A549 (cell line): Measurements from ENCODE around the gene MYLK. TPM values are rescaled to one million over a fixed set of nuclear protein-coding genes. Genes with fewer than 3 reads are reported as not detected.

Experiments
- ATAC-seq, 2 experiments: fragments of 200-7000 bp in 1 of 2; fragments of >200 bp in 1 of 2; cut with Nextera tagmentation in 1 of 2; cut with Tn5 transposase in 1 of 2; 3 replicates each; pipeline versions ENCODE4 v1.8.0 to v1.9.1; 2018 to 2020; ENCODE audit warnings: mild to moderate bottlenecking in 1 of 2, moderate library complexity in 1 of 2
- CTCF ChIA-PET: fragments of 300-600 bp; sonication (Branson Sonifier 250); formaldehyde crosslinking; extraction: SDS; loops from one replicate; lab custom pipeline; 2021; ENCODE audit warnings: antibody characterized with exemption, inconsistent platforms; lab: Yijun Ruan, JAX
- POLR2A ChIA-PET: fragments of 350-600 bp; formaldehyde crosslinking; extraction: SDS; loops from one replicate; lab custom pipeline; 2021; ENCODE audit warnings: antibody characterized with exemption, inconsistent platforms; lab: Yijun Ruan, JAX
- DNase-seq, 2 experiments: peaks; one replicate each; pipeline versions ENCODE4 v3.0.0 to v3.0.0-alpha.2; 2011 to 2016; ENCODE audit warnings: low read depth in 1 of 2, low spot score in 1 of 2
- FAIRE-seq: peaks from 2 replicates; lab custom pipeline; 2011; peaks lifted over from hg19 to GRCh38; lab: Jason Lieb, UNC
- H3K27ac ChIP-seq, 2 experiments: fragments of >200 bp; sonication (Bioruptor Twin); formaldehyde crosslinking; 3 replicates each; pipeline ENCODE4 v1.5.1; 2016 to 2017
- H3K4me1 ChIP-seq: fragments of >200 bp; sonication (Bioruptor Twin); formaldehyde crosslinking; 3 replicates; pipeline ENCODE4 v1.6.1; 2016
- H3K4me2 ChIP-seq: fragments of >200 bp; sonication (Bioruptor Twin); formaldehyde crosslinking; 3 replicates; pipeline ENCODE4 v1.6.1; 2016
- H3K4me3 ChIP-seq: fragments of >200 bp; sonication (Bioruptor Twin); formaldehyde crosslinking; 3 replicates; pipeline ENCODE4 v1.5.1; 2016
- H3K9me3 ChIP-seq: fragments of >200 bp; sonication (Bioruptor Twin); formaldehyde crosslinking; 3 replicates; pipeline ENCODE4 v1.6.1; 2016
- CBX2 ChIP-seq: fragments of 200-600 bp; sonication (generic); IDR thresholded peaks from 2 replicates; pipeline ENCODE4 v1.6.1; 2016; ENCODE audit warnings: low read depth, mild to moderate bottlenecking, borderline replicate concordance
- CBX8 ChIP-seq: fragments of 200-600 bp; sonication (generic); IDR thresholded peaks from 2 replicates; pipeline ENCODE4 v1.6.1; 2016
- CHD2 ChIP-seq: fragments of 150-350 bp; IDR thresholded peaks from 2 replicates; pipeline ENCODE4 v1.6.1; 2014; ENCODE audit warnings: low read length; ENCODE audit not compliant: partially characterized antibody
- ESRRA ChIP-seq: fragments of 150-350 bp; IDR thresholded peaks from 2 replicates; pipeline ENCODE4 v1.6.1; 2014; ENCODE audit warnings: mild to moderate bottlenecking, low read length, borderline replicate concordance
- FOSL2 ChIP-seq, 2 experiments: fragments of 450-650 bp in 1 of 2; fragments of >200 bp in 1 of 2; sonication (Bioruptor Twin) in 1 of 2; formaldehyde crosslinking; IDR thresholded peaks; 2 replicates each; pipeline versions ENCODE4 v1.5.0 to v1.6.1; 2016 to 2020; ENCODE audit warnings: mild to moderate bottlenecking in 1 of 2, moderate library complexity in 1 of 2
- FOXS1 ChIP-seq: fragments of 250-450 bp; sonication (Bioruptor Pico); IDR thresholded peaks from 2 replicates; pipeline ENCODE4 v1.5.0; 2020; ENCODE audit warnings: mild to moderate bottlenecking, moderate library complexity
- GATA3 ChIP-seq: IDR thresholded peaks from 2 replicates; pipeline ENCODE4 v1.6.1; 2012; ENCODE audit warnings: borderline replicate concordance
- HDAC2 ChIP-seq: fragments of 200-600 bp; sonication (generic); IDR thresholded peaks from 2 replicates; pipeline ENCODE4 v1.6.1; 2016
- HEYL ChIP-seq: fragments of 250-450 bp; sonication (Bioruptor Pico); IDR thresholded peaks from 2 replicates; pipeline ENCODE4 v1.8.0; 2021; ENCODE audit warnings: mild to moderate bottlenecking, moderate library complexity
- HOXB13 ChIP-seq: fragments of 250-450 bp; sonication (Bioruptor Pico); IDR thresholded peaks from 2 replicates; pipeline ENCODE4 v1.5.0; 2020; ENCODE audit warnings: low read depth, mild to moderate bottlenecking, moderate library complexity
- JUN ChIP-seq, 2 experiments: fragments of >200 bp; sonication (Bioruptor Twin); formaldehyde crosslinking; IDR thresholded peaks; 2 replicates in 1 of 2; 3 replicates in 1 of 2; pipeline ENCODE4 v1.6.1; 2016 to 2017
- MAZ ChIP-seq: fragments of 150-350 bp; IDR thresholded peaks from 2 replicates; pipeline ENCODE4 v1.6.1; 2014; ENCODE audit warnings: antibody characterized with exemption, low read depth, low read length, borderline replicate concordance
- MYC ChIP-seq: IDR thresholded peaks from 2 replicates; pipeline ENCODE4 v1.6.1; 2012; ENCODE audit warnings: mild to moderate bottlenecking, inconsistent platforms, low read length, improper control_type of control experiment, borderline replicate concordance
- NPAS2 ChIP-seq: fragments of 250-450 bp; sonication (Bioruptor Pico); IDR thresholded peaks from 2 replicates; pipeline ENCODE4 v1.8.0; 2022; ENCODE audit warnings: mild to moderate bottlenecking, moderate library complexity, borderline replicate concordance
- NR3C1 ChIP-seq: fragments of >200 bp; sonication (Bioruptor Twin); formaldehyde crosslinking; IDR thresholded peaks from 3 replicates; pipeline ENCODE4 v1.6.1; 2017
- PHF8 ChIP-seq: fragments of 200-600 bp; sonication (generic); IDR thresholded peaks from 2 replicates; pipeline ENCODE4 v1.6.1; 2016; ENCODE audit warnings: low read depth, mild to moderate bottlenecking, antibody characterized with exemption, moderate library complexity, borderline replicate concordance
- POLR2A ChIP-seq: IDR thresholded peaks from 2 replicates; pipeline ENCODE4 v1.6.1; 2012; ENCODE audit warnings: mild to moderate bottlenecking, low read length
- RNF2 ChIP-seq: fragments of 200-600 bp; sonication (generic); IDR thresholded peaks from 2 replicates; pipeline ENCODE4 v1.6.1; 2016; ENCODE audit warnings: low read depth, mild to moderate bottlenecking, antibody characterized with exemption, moderate library complexity, borderline replicate concordance
- TFCP2L1 ChIP-seq: fragments of 250-450 bp; sonication (Bioruptor Pico); IDR thresholded peaks from 2 replicates; pipeline ENCODE4 v1.5.0; 2021; ENCODE audit warnings: mild to moderate bottlenecking
- TP53 ChIP-seq: fragments of 250-450 bp; sonication (Bioruptor Pico); IDR thresholded peaks from 2 replicates; pipeline ENCODE4 v1.5.0; 2021; ENCODE audit warnings: mild to moderate bottlenecking, moderate library complexity
- ZC3H11A ChIP-seq: fragments of 450-650 bp; IDR thresholded peaks from 2 replicates; pipeline ENCODE4 v1.6.1; 2014; ENCODE audit warnings: antibody characterized with exemption, mild to moderate bottlenecking
- ZNF302 ChIP-seq: fragments of 250-450 bp; sonication (Bioruptor Pico); IDR thresholded peaks from 2 replicates; pipeline ENCODE4 v1.9.0; 2021; ENCODE audit warnings: inconsistent platforms, mild to moderate bottlenecking, moderate library complexity
- WGBS: methylation state at CpG from one replicate; pipeline ENCODE4 v1.1.6; 2017; ENCODE audit errors: missing lambda C conversion rate; 5-methylcytosine and 5-hydroxymethylcytosine counted together
- polyA plus RNA-seq, 4 experiments: library from polyadenylated mRNA; depleted of rRNA in 3 of 4; stranded (reverse); fragments of >200 nt; fragmentation: RNase III in 1 of 4; extraction: RNeasy Plus Mini Kit Qiagen cat#74134 plus additional on column Dnase treatment in 1 of 4; gene quantifications; 2 replicates in 3 of 4; 3 replicates in 1 of 4; pipeline ENCODE4 v1.2.3, GENCODE V29; 2011 to 2017
- TF ChIP-seq, protein P1 (sequence below): fragments of 250-450 bp; sonication (Bioruptor Pico); IDR thresholded peaks from 2 replicates; pipeline ENCODE4 v1.5.0; 2020; ENCODE audit warnings: low read depth, mild to moderate bottlenecking, moderate library complexity
- TF ChIP-seq, protein P2 (sequence below): fragments of 450-650 bp; IDR thresholded peaks from 2 replicates; pipeline ENCODE4 v1.6.1; 2014; ENCODE audit warnings: antibody characterized with exemption
- TF ChIP-seq, protein P3 (sequence below): fragments of >200 bp; sonication (Bioruptor Twin); formaldehyde crosslinking; IDR thresholded peaks from 3 replicates; pipeline ENCODE4 v1.6.1; 2016
- TF ChIP-seq, protein P4 (sequence below): IDR thresholded peaks from 2 replicates; pipeline ENCODE4 v1.6.1; 2012

Gene MYLK
- polyA plus RNA-seq, 2 of the 4 experiments (the other 2 are of a cell fraction) = 16.9 to 17.4 TPM

DNA sequence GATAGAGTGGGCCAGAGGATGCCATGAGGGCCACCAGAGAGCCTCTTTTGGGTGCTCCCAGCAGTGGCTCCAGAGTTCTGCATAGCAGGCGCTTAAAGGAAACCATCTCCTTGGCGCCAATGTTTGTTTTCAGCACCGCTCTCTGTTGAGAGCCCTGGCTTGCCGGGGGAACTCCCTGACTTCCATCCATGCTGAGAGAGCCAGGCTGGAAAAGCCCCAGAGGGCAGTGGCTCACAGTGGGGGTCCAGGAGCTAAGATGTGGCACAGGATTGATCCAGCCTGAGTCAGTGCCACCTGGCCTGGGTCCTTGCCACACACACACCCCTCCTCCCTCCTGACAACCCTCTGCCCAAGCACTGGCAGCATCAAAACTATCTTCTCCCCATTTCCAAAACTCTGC is 248.9 kb downstream of the MYLK start:
- Histone ChIP-seq H3K4me3 (no peak overlapping the region), H3K4me2 (no peak overlapping the region), H3K4me1 (peaks cover 13% of the 10 kb centered on the region), H3K27ac (no peak overlapping the region), H3K9me3 (no peaks in the 10 kb centered on the region)
- WGBS = 92% methylated on average over 4 of the region's 4 CpGs
- ATAC-seq = no peak
- DNase-seq = no peak
- TF ChIP-seq, protein P1, sequence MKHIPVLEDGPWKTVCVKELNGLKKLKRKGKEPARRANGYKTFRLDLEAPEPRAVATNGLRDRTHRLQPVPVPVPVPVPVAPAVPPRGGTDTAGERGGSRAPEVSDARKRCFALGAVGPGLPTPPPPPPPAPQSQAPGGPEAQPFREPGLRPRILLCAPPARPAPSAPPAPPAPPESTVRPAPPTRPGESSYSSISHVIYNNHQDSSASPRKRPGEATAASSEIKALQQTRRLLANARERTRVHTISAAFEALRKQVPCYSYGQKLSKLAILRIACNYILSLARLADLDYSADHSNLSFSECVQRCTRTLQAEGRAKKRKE (CRISPR knock-in tag) = no peak
- TF ChIP-seq NPAS2 (CRISPR knock-in tag) (no peak), FOSL2 (IDR thresholded peaks at IDR 0.05) (no peak), FOSL2 (CRISPR knock-in tag; IDR thresholded peaks at IDR 0.05) (no peak), TP53 (CRISPR knock-in tag) (no peak), HDAC2 (no peak), HEYL (CRISPR knock-in tag) (no peak), ZC3H11A (no peak), RNF2 (no peak), NR3C1 (no peak), HOXB13 (CRISPR knock-in tag) (no peak), CHD2 (no peak), ESRRA (no peak), GATA3 (no peak), CBX8 (no peak), CBX2 (no peak)
- TF ChIP-seq, protein P2, sequence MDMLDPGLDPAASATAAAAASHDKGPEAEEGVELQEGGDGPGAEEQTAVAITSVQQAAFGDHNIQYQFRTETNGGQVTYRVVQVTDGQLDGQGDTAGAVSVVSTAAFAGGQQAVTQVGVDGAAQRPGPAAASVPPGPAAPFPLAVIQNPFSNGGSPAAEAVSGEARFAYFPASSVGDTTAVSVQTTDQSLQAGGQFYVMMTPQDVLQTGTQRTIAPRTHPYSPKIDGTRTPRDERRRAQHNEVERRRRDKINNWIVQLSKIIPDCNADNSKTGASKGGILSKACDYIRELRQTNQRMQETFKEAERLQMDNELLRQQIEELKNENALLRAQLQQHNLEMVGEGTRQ = no peak
- TF ChIP-seq, protein P3, sequence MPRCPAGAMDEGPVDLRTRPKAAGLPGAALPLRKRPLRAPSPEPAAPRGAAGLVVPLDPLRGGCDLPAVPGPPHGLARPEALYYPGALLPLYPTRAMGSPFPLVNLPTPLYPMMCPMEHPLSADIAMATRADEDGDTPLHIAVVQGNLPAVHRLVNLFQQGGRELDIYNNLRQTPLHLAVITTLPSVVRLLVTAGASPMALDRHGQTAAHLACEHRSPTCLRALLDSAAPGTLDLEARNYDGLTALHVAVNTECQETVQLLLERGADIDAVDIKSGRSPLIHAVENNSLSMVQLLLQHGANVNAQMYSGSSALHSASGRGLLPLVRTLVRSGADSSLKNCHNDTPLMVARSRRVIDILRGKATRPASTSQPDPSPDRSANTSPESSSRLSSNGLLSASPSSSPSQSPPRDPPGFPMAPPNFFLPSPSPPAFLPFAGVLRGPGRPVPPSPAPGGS = no peak
- no peak for FAIRE-seq
- POLR2A ChIA-PET = no interaction called here
- CTCF ChIA-PET = interaction anchor here (2.8 to 4.3 kb wide), 2 partner anchors 7 to 16 kb away, joined by 15 to 34 read pairs; no protein-coding TSS in a partner anchor

DNA sequence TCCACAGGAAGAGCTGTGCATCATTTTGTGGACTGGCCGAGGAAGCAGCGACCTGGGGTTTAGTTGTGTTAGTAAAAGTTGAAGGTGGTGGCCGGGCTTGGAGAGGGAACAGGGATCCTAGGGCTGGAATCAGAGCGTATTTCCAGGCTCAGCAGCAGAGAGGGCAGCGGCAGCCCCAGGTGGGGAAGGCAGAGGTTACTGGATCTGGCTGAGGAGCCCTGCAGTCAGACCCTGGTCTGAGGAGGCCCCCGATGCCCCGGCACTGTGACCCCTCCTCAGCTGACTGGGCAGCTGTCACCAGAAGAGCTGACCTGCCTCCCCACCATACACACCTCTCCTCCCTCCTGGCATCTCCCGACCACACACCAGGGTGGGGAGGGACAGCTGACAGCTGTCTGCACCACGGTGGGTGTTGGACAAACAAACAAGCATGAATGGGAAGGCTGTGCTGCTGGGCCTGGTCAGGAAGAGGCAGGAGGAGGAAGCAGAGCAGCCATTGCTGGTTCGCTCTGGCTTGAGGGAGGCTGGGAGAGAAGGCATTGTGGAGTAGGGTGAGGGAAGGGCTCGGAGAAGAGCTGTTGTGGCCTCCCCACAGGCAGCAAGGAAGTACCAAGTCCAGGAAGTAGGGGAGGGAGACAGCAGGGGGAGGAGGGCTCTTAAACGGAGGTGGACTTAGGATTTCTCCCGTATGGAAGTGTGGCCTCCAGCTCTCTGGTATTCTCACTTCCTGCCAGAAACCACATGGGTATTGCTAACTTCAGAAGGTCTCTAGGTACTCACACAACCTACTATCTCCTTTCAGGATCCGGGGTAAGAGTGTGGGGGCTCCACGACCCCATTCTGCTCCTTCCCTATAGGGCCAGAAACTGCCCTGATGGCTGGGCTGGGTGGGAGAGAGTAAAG is 249.7 kb downstream of the MYLK start:
- no peak for FAIRE-seq
- no peak for DNase-seq
- 90% methylated on average over 13 of the region's 15 CpGs for WGBS
- CTCF ChIA-PET = interaction anchor here (2.8 to 4.3 kb wide), 2 partner anchors 8 to 17 kb away, joined by 15 to 34 read pairs; no protein-coding TSS in a partner anchor
- H3K4me3 ChIP-seq = no peak overlapping the region
- no peak for ATAC-seq
- POLR2A ChIA-PET = no interaction called here
- no peak for TF ChIP-seq POLR2A
- TF ChIP-seq ZNF302 = no peak
- no peak for TF ChIP-seq MYC
- TF ChIP-seq TFCP2L1 (CRISPR knock-in tag) = no peak
- TF ChIP-seq FOXS1 (CRISPR knock-in tag) = no peak
- no peak for TF ChIP-seq JUN (IDR thresholded peaks at IDR 0.05)
- no peak for TF ChIP-seq PHF8
- TF ChIP-seq, protein P4, sequence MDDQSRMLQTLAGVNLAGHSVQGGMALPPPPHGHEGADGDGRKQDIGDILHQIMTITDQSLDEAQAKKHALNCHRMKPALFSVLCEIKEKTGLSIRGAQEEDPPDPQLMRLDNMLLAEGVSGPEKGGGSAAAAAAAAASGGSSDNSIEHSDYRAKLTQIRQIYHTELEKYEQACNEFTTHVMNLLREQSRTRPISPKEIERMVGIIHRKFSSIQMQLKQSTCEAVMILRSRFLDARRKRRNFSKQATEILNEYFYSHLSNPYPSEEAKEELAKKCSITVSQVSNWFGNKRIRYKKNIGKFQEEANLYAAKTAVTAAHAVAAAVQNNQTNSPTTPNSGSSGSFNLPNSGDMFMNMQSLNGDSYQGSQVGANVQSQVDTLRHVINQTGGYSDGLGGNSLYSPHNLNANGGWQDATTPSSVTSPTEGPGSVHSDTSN = no peak
- no peak for TF ChIP-seq ZC3H11A
- TF ChIP-seq MAZ = no peak
- TF ChIP-seq, all 56 proteins: peak for 0
- peak overlapping the region in 1 of 2 experiments; percentile 34; a peak in 2 of 6 replicates for H3K27ac ChIP-seq
- H3K9me3 ChIP-seq = no peaks in the 10 kb centered on the region
- H3K4me2 ChIP-seq = no peak overlapping the region
- H3K4me1 ChIP-seq = peaks cover 13% of the 10 kb centered on the region
